Activated CD8-positive, alpha-beta memory T cell treated with anti-CD3 and anti-CD28 coated beads for 1 hour (primary cell): ENCODE measurements around the gene IGFN1.

Source experiments
- DNase-seq, 2 donors: peaks; one replicate each; pipeline ENCODE4 v3.0.0-alpha.2; 2020; ENCODE audit warnings: low read depth in 1 of 2; ENCODE audit errors: extremely low read depth in 1 of 2

IGFN1 gene

GRCh38 chr1:201190624-201191051 lies at the start of gene IGFN1:
TSS of gene IGFN1 (plus strand) at chr1:201190824. CDS start at chr1:201193294, 2,470 bp downstream.
- no peak for DNase-seq

GRCh38 chr1:201140941-201141260 lies 49.7 kb upstream of the IGFN1 start:
- DNase-seq = no peak

- DNase-seq = no peak
Measured at GRCh38 chr1:201141418-201141817, 49.2 kb upstream of the IGFN1 start.

- DNase-seq = no peak
Measured at GRCh38 chr1:201142011-201142848, 48.4 kb upstream of the IGFN1 start.

- no peak for DNase-seq
Measured at GRCh38 chr1:201142849-201143725, 47.5 kb upstream of the IGFN1 start.

GRCh38 chr1:201143726-201144635 lies 46.6 kb upstream of the IGFN1 start:
- DNase-seq = no peak

- DNase-seq = no peak
Measured at GRCh38 chr1:201144701-201145100, 45.9 kb upstream of the IGFN1 start.

- no peak for DNase-seq
Measured at GRCh38 chr1:201145132-201145531, 45.5 kb upstream of the IGFN1 start.

- DNase-seq = no peak
Measured at GRCh38 chr1:201145816-201146215, 44.8 kb upstream of the IGFN1 start.

- DNase-seq = no peak
Measured at GRCh38 chr1:201146626-201147390, 43.8 kb upstream of the IGFN1 start.

- no peak for DNase-seq
Measured at GRCh38 chr1:201147396-201148015, 43.1 kb upstream of the IGFN1 start.

- no peak for DNase-seq
Measured at GRCh38 chr1:201149400-201149799, 41.2 kb upstream of the IGFN1 start.

GRCh38 chr1:201153474-201154388 lies 36.9 kb upstream of the IGFN1 start:
- DNase-seq = no peak

- peak; percentile 97 to 99 for DNase-seq
Measured at GRCh38 chr1:201154389-201155165, 36.0 kb upstream of the IGFN1 start, which contains the start of gene TMEM9. TSS of gene TMEM9 (minus strand) at chr1:201154474. CDS start at chr1:201153923, 551 bp downstream.

GRCh38 chr1:201155354-201155753 lies 35.3 kb upstream of the IGFN1 start:
- DNase-seq = no peak

GRCh38 chr1:201156346-201156745 lies 34.3 kb upstream of the IGFN1 start:
- no peak for DNase-seq

GRCh38 chr1:201156819-201157218 lies 33.8 kb upstream of the IGFN1 start:
- DNase-seq = no peak

- no peak for DNase-seq
Measured at GRCh38 chr1:201157949-201158348, 32.7 kb upstream of the IGFN1 start.
